Keratinocyte (primary cell): ENCODE data around the gene NIN. TPM values are rescaled to one million over a fixed set of nuclear protein-coding genes. Genes with fewer than 3 reads are reported as not detected.

Experiments used
- DNase-seq: peaks from one replicate; pipeline ENCODE4 v3.0.0-alpha.2; 2011; ENCODE audit warnings: low read depth, missing footprints, low spot score
- FAIRE-seq: peaks from 2 replicates; lab custom pipeline; 2011; peaks lifted over from hg19 to GRCh38; lab: Jason Lieb, UNC
- H2AFZ ChIP-seq: 2 replicates; pipeline ENCODE4 v1.6.0; 2012; ENCODE audit warnings: low read length, control low read depth, inconsistent platforms; ENCODE audit not compliant: control insufficient read depth
- H3K27ac ChIP-seq: 2 replicates; pipeline ENCODE4 v1.5.1; 2011; ENCODE audit warnings: low read length; ENCODE audit not compliant: control insufficient read depth, insufficient read depth
- H3K27me3 ChIP-seq: 3 replicates; pipeline ENCODE4 v1.6.0; 2011; ENCODE audit warnings: low read length; ENCODE audit not compliant: control insufficient read depth, insufficient read depth; ENCODE audit errors: extremely low read depth
- H3K36me3 ChIP-seq, 2 experiments: 2 replicates in 1 of 2; 3 replicates in 1 of 2; pipeline ENCODE4 v1.5.1; 2011; ENCODE audit warnings: low read length in 2 of 2, mild to moderate bottlenecking in 1 of 2; ENCODE audit not compliant: control insufficient read depth in 2 of 2, insufficient read depth in 2 of 2; ENCODE audit errors: extremely low read depth in 1 of 2
- H3K4me1 ChIP-seq: 3 replicates; pipeline ENCODE4 v1.5.1; 2011; ENCODE audit warnings: low read length; ENCODE audit not compliant: control insufficient read depth, insufficient read depth; ENCODE audit errors: extremely low read depth
- H3K4me2 ChIP-seq: 3 replicates; pipeline ENCODE4 v1.6.0; 2011; ENCODE audit warnings: low read depth, low read length; ENCODE audit not compliant: control insufficient read depth, insufficient read depth; ENCODE audit errors: extremely low read depth
- H3K4me3 ChIP-seq, 3 experiments: fragments of 200-600 bp in 1 of 3; sonication (generic) in 1 of 3; 2 replicates in 2 of 3; 3 replicates in 1 of 3; pipeline ENCODE4 v1.5.1; 2011 to 2016; ENCODE audit warnings: low read length in 3 of 3, mild to moderate bottlenecking in 3 of 3, control low read depth in 2 of 3, inconsistent platforms in 1 of 3, low read depth in 1 of 3, mixed read lengths in 1 of 3, mixed run types in 1 of 3, moderate library complexity in 1 of 3; ENCODE audit not compliant: control insufficient read depth in 2 of 3, insufficient read depth in 2 of 3; ENCODE audit errors: extremely low read depth in 1 of 3
- H3K79me2 ChIP-seq: 2 replicates; pipeline ENCODE4 v1.6.0; 2012; ENCODE audit warnings: low read length; ENCODE audit not compliant: control insufficient read depth, insufficient read depth
- H3K9ac ChIP-seq: 3 replicates; pipeline ENCODE4 v1.6.0; 2011; ENCODE audit warnings: low read length; ENCODE audit not compliant: control insufficient read depth, insufficient read depth; ENCODE audit errors: extremely low read depth
- H3K9me1 ChIP-seq: 3 replicates; pipeline ENCODE4 v1.6.0; 2011; ENCODE audit warnings: low read length; ENCODE audit not compliant: control insufficient read depth, insufficient read depth; ENCODE audit errors: extremely low read depth
- H3K9me3 ChIP-seq: 2 replicates; pipeline ENCODE4 v1.5.1; 2012; ENCODE audit warnings: low read depth, low read length; ENCODE audit not compliant: control insufficient read depth
- H4K20me1 ChIP-seq: 3 replicates; pipeline ENCODE4 v1.6.0; 2011; ENCODE audit warnings: low read length; ENCODE audit not compliant: control insufficient read depth, insufficient read depth; ENCODE audit errors: extremely low read depth
- CTCF ChIP-seq, 3 experiments: IDR thresholded peaks in 1 of 3; conservative IDR thresholded peaks in 1 of 3; optimal IDR thresholded peaks in 1 of 3; 2 replicates in 2 of 3; 3 replicates in 1 of 3; pipeline versions ENCODE3 to v1.5.1; 2011; ENCODE audit warnings: low read length in 3 of 3, mild to moderate bottlenecking in 3 of 3, moderate library complexity in 2 of 3, control low read depth in 1 of 3, inconsistent platforms in 1 of 3; ENCODE audit not compliant: insufficient read depth in 2 of 3; ENCODE audit errors: extremely low read depth in 1 of 3
- EZH2 ChIP-seq: IDR thresholded peaks from one replicate; pipeline ENCODE4 v1.6.1; 2012; ENCODE audit warnings: inconsistent platforms, mild to moderate bottlenecking, low read length, moderate library complexity
- dilution Hi-C: fragments of 300-500 bp; cut with MboI; formaldehyde crosslinking; loops from one replicate; pipeline ENCODE4 v1.7.0; 2020; ENCODE audit warnings: low sequenced_read_pairs; ENCODE audit not compliant: extremely low pct_ligation_motif_present
- polyA plus RNA-seq, 5 experiments: library from polyadenylated mRNA; depleted of rRNA in 3 of 5; stranded (reverse) in 3 of 5; stranded (forward) in 1 of 5; unstranded in 1 of 5; fragments of >200 nt; gene quantifications; 1 replicate in 1 of 5; 2 replicates in 3 of 5; 3 replicates in 1 of 5; pipeline versions ENCODE4 v1.2.1 to v1.2.3, GENCODE V29; 2011 to 2012; ENCODE audit warnings: missing spikeins in 2 of 5, low read depth in 1 of 5, low replicate concordance in 1 of 5

NIN gene
- polyA plus RNA-seq, 1 donor (not counting 4 experiments of a cell fraction or from before 2014, with no cell fraction given): 15.2 TPM

- H3K9me3 ChIP-seq: no peaks in the 10 kb centered on the region
- dilution Hi-C loops: no loop called here
- no peak overlapping the region for H3K4me3 ChIP-seq
- no peak overlapping the region for H2AFZ ChIP-seq
- no peak overlapping the region for H3K27ac ChIP-seq
- peaks cover 4% of the 10 kb centered on the region for H3K4me1 ChIP-seq
- H3K79me2 ChIP-seq: peaks cover 8% of the 10 kb centered on the region
- H3K36me3 ChIP-seq: peaks cover 3 to 12% of the 10 kb centered on the region in 2 experiments
- no peak for DNase-seq
- no peak for FAIRE-seq
- TF ChIP-seq EZH2 (no peak), CTCF (optimal IDR thresholded peaks at IDR 0.05 in 1 of 3, IDR thresholded peaks at IDR 0.05 in 1 of 3, conservative IDR thresholded peaks at IDR 0.05 in 1 of 3; ENCODE audit: extremely low read depth in 1 of 3, insufficient read depth in 2 of 3, low read length in 3 of 3) (no peak)
- no peak overlapping the region for H3K4me2 ChIP-seq
- H4K20me1 ChIP-seq: no peaks in the 10 kb centered on the region
- H3K9me1 ChIP-seq: no peaks in the 10 kb centered on the region
- H3K27me3 ChIP-seq: no peaks in the 10 kb centered on the region
- no peak overlapping the region for H3K9ac ChIP-seq
Measured at GRCh38 chr14:50808053-50808452, 22.9 kb downstream of the NIN start.

GRCh38 chr14:50806241-50806933 lies 24.6 kb downstream of the NIN start:
- TF ChIP-seq CTCF (optimal IDR thresholded peaks at IDR 0.05 in 1 of 3, IDR thresholded peaks at IDR 0.05 in 1 of 3, conservative IDR thresholded peaks at IDR 0.05 in 1 of 3; ENCODE audit: extremely low read depth in 1 of 3, insufficient read depth in 2 of 3, low read length in 3 of 3) (no peak), EZH2 (no peak)
- no peak for FAIRE-seq
- no peaks in the 10 kb centered on the region for H3K27me3 ChIP-seq

More at GRCh38 chr14:50806241-50806933, 24.6 kb downstream of the NIN start:
- Histone ChIP-seq H3K27ac (no peak overlapping the region), H3K36me3 (peaks cover 3 to 7% of the 10 kb centered on the region in 2 experiments), H3K9ac (no peak overlapping the region), H2AFZ (no peak overlapping the region), H3K4me1 (peaks cover 11% of the 10 kb centered on the region), H4K20me1 (no peaks in the 10 kb centered on the region), H3K79me2 (peaks cover 1% of the 10 kb centered on the region), H3K9me3 (no peaks in the 10 kb centered on the region), H3K4me3 (no peak overlapping the region), H3K9me1 (no peaks in the 10 kb centered on the region), H3K4me2 (no peak overlapping the region)
- no peak for DNase-seq
- dilution Hi-C loops: no loop called here
